CD4-positive, alpha-beta T cell treated with Interleukin-10 for 1 hour (primary cell): Measurements from ENCODE around the gene TM4SF1.
"Not testable (repeated sequence)": the region's sequence is repeated elsewhere in the genome, so short reads cannot be mapped to it uniquely, and the experiment has no call there.

Source experiments
- DNase-seq: peaks from one replicate; pipeline ENCODE4 v3.0.0-alpha.2; 2020

Gene TM4SF1

GRCh38 chr3:149337486-149337885 is 40.0 kb downstream of the TM4SF1 start:
- DNase-seq, result not testable (repeated sequence)

- no peak for DNase-seq
Measured at GRCh38 chr3:149336925-149337324, 40.5 kb downstream of the TM4SF1 start.

- DNase-seq, result no peak
Measured at GRCh38 chr3:149333176-149333859, 44.1 kb downstream of the TM4SF1 start, which contains the start of gene TM4SF18. Gene TM4SF18 (minus strand): TSS chr3:149333636. CDS start chr3:149333382, 254 bp downstream.

GRCh38 chr3:149332771-149333170 is 44.7 kb downstream of the TM4SF1 start:
- no peak for DNase-seq

- no peak for DNase-seq
Measured at GRCh38 chr3:149332227-149332765, 45.2 kb downstream of the TM4SF1 start.

GRCh38 chr3:149331396-149331795 is 46.1 kb downstream of the TM4SF1 start:
- no peak for DNase-seq

GRCh38 chr3:149330609-149331331 is 46.7 kb downstream of the TM4SF1 start:
- DNase-seq, result no peak

- DNase-seq, result no peak
Measured at GRCh38 chr3:149327156-149327555, 50.3 kb downstream of the TM4SF1 start.

- DNase-seq, result no peak
Measured at GRCh38 chr3:149325581-149325980, 51.9 kb downstream of the TM4SF1 start.

- no peak for DNase-seq
Measured at GRCh38 chr3:149324332-149324731, 53.1 kb downstream of the TM4SF1 start.

GRCh38 chr3:149321640-149322039 is 55.8 kb downstream of the TM4SF1 start:
- no peak for DNase-seq

- no peak for DNase-seq
Measured at GRCh38 chr3:149321136-149321535, 56.3 kb downstream of the TM4SF1 start.

GRCh38 chr3:149319750-149320149 is 57.7 kb downstream of the TM4SF1 start:
- DNase-seq, result no peak
